Adrenal gland (tissue), 12 donors: ENCODE measurements around the gene RAPGEF4. TPM values are rescaled to one million over a fixed set of nuclear protein-coding genes. Genes with fewer than 3 reads are reported as not detected.

ENCODE experiments used
- DNase-seq, 7 donors: peaks; one replicate each; pipeline ENCODE4 v3.0.0-alpha.2; 2019 to 2020
- H3K27ac ChIP-seq, 5 donors: fragments of 200-600 bp; sonication (generic) in 4 of 5; 1 replicate in 3 of 5; 2 replicates in 2 of 5; pipeline versions ENCODE4 v1.5.1 to v1.8.0; 2016 to 2020; ENCODE audit warnings: mild to moderate bottlenecking in 1 of 5
- H3K27me3 ChIP-seq: fragments of 200-600 bp; 2 replicates; pipeline ENCODE4 v1.8.0; 2021
- H3K36me3 ChIP-seq, 2 donors: fragments of 200-600 bp; replicated peaks in 1 of 2; 1 replicate in 1 of 2; 2 replicates in 1 of 2; pipeline versions ENCODE4 v1.5.1 to v1.8.0; 2018 to 2022
- H3K4me1 ChIP-seq, 2 donors: fragments of 200-600 bp; replicated peaks in 1 of 2; 1 replicate in 1 of 2; 2 replicates in 1 of 2; pipeline versions ENCODE4 v1.5.1 to v1.8.0; 2018 to 2021
- H3K4me3 ChIP-seq, 4 donors: fragments of 200-600 bp; sonication (generic) in 3 of 4; one replicate each; pipeline ENCODE4 v1.5.1; 2016 to 2018
- H3K9me3 ChIP-seq, 3 donors: fragments of 200-600 bp; sonication (generic) in 1 of 3; replicated peaks in 1 of 3; 1 replicate in 2 of 3; 2 replicates in 1 of 3; pipeline versions ENCODE4 v1.5.1 to v1.8.0; 2016 to 2021
- CTCF ChIP-seq, 6 experiments: fragments of 450-650 bp in 4 of 6; fragments of 200-600 bp in 2 of 6; sonication (generic) in 1 of 6; IDR thresholded peaks; 1 replicate in 5 of 6; 2 replicates in 1 of 6; pipeline versions ENCODE4 v1.5.1 to v1.8.0; 2016 to 2021; ENCODE audit warnings: antibody characterized with exemption in 6 of 6, mild to moderate bottlenecking in 2 of 6, moderate library complexity in 1 of 6
- POLR2A ChIP-seq, 2 donors: fragments of 450-650 bp; IDR thresholded peaks; one replicate each; pipeline ENCODE4 v1.6.1; 2017; ENCODE audit warnings: antibody characterized with exemption in 2 of 2, mild to moderate bottlenecking in 2 of 2, moderate library complexity in 1 of 2
- WGBS, 4 donors: extraction: QIAGEN DNeasy Blood & Tissue Kit in 2 of 4; methylation state at CpG; one replicate each; pipeline versions ENCODE4 v1.1.5 to v1.1.7; 2013 to 2017; 5-methylcytosine and 5-hydroxymethylcytosine counted together
- intact Hi-C, 2 donors: fragments of 100-400 bp; cut with DNase I; formaldehyde crosslinking; loops; one replicate each; pipeline versions ENCODE4 v1.14.1 to v1.15.0; 2022 to 2023
- polyA plus RNA-seq, 3 donors: library from polyadenylated mRNA; stranded (reverse); fragments of 200-250 nt in 2 of 3; fragments of 350-450 nt in 1 of 3; fragmentation: Illumina TruSeq in 1 of 3; extraction: RNeasy Lipid Tissue Mini Kit (QIAGEN cat#74804) in 1 of 3; gene quantifications; one replicate each; pipeline ENCODE4 v1.2.3, GENCODE V29; 2013 to 2014
- total RNA-seq, 9 donors: library from RNA; depleted of rRNA in 4 of 9; stranded (reverse); fragments of >200 nt in 4 of 9; fragments of 120-200 nt in 1 of 9; fragmentation: NEBNext Ultra II Directional in 1 of 9; extraction: Animal tissue kit (Norgen Biotek cat#: 25700) in 1 of 9; gene quantifications; one replicate each; pipeline versions ENCODE4 v1.1.0 to v1.2.4, GENCODE V29; 2013 to 2023
- donor health status: healthy with polysubstance abuse.
- donor health status: Bipolar disorder and iron deficiency.
- donor health status: DM: yes; HTN: yes; CAD: no.
- donor health status: DM: no; HTN: no; CAD: no.
- donor health status: DM: no; HTN: no; CAD: no.
- donor health status: DM: yes; HTN: yes; CAD: no.

The RAPGEF4 gene
- total and polyA plus RNA-seq, 12 donors: 24.8 to 288 (median 101) TPM

DNA sequence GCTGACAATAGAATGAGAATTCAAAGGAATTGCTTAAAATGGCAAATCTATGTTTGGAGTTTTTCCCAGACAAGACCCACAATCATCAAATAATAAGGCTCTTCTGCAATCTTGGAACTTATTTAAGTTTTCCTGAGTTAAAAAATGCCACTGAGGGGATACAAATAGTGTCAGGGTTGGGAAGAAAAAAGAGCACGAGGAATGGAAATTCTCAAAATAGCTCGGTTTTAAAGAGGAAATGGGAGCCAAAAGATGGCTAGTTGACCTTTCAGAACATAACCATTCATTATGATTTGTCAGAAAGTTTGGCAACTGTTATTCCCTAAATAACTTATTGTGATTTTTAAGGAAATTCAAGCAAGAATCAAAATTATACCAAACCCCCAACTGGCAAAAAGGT is 127.7 kb downstream of the RAPGEF4 start:
- Histone ChIP-seq H3K4me3 (peak overlapping the region in 1 of 4 donors; percentile 27), H3K36me3 (no peaks in the 10 kb centered on the region), H3K9me3 (no peaks in the 10 kb centered on the region), H3K27me3 (no peaks in the 10 kb centered on the region), H3K4me1 (peaks cover 34 to 64% of the 10 kb centered on the region in 2 donors), H3K27ac (peak overlapping the region in 3 of 5 donors; percentile 24 to 81 (median 29))
- 11 to 16% (median 13%) methylated on average over 2 of the region's 2 CpGs for WGBS, 4 donors
- no peak for TF ChIP-seq POLR2A (IDR thresholded peaks at IDR 0.05)
- no peak for TF ChIP-seq CTCF (IDR thresholded peaks at IDR 0.05)
- intact Hi-C loops: loop anchor here in 1 of 2 donors (10.0 kb wide), 1 partner anchor 49 kb away; no protein-coding TSS in a partner anchor
- no peak for DNase-seq

DNA sequence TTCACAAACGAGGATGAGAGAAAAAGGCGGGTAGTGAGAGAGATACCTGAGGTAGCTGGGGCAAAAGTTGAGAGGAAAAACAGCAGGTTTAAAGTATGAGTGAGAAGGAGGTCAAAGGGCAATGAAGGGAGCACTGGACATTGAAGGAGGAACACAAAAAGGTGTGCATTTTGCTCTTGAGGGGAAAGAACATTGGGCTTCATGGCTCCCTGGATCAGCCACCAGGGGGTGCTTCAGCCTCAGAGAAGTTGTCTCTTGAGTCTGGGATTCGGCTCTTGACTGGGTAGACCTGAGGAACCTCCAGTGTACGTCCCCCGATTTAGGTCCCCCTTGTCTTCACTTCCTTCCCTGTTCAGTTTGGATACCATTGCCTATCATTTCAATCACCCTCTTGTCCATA is 128.5 kb downstream of the RAPGEF4 start:
- intact Hi-C loops: loop anchor here in 1 of 2 donors (10.0 kb wide), 1 partner anchor 49 kb away; no protein-coding TSS in a partner anchor
- Histone ChIP-seq H3K27me3 (no peaks in the 10 kb centered on the region), H3K36me3 (no peaks in the 10 kb centered on the region), H3K4me3 (no peak overlapping the region), H3K4me1 (peaks cover 28 to 62% of the 10 kb centered on the region in 2 donors), H3K27ac (no peak overlapping the region), H3K9me3 (no peaks in the 10 kb centered on the region)
- WGBS, 4 donors: 46 to 55% (median 50%) methylated on average over 5 of the region's 5 CpGs
- TF ChIP-seq CTCF (IDR thresholded peaks at IDR 0.05) (peak; percentile 52 to 77 (median 66)), POLR2A (IDR thresholded peaks at IDR 0.05) (no peak)
- DNase-seq: peak in 6 of 7 donors; percentile 44 to 85 (median 66)

- no peak for DNase-seq
- WGBS, 4 donors: 80 to 87% (median 82%) methylated on average over 3 of the region's 3 CpGs
- TF ChIP-seq CTCF (IDR thresholded peaks at IDR 0.05): no peak
- no peak for TF ChIP-seq POLR2A (IDR thresholded peaks at IDR 0.05)
- no peaks in the 10 kb centered on the region for H3K27me3 ChIP-seq
- H3K4me3 ChIP-seq: no peak overlapping the region
- peaks cover 28 to 66% of the 10 kb centered on the region in 2 donors for H3K4me1 ChIP-seq
- intact Hi-C loops: loop anchor here (5.0 to 10.0 kb wide), 3 partner anchors 51 to 67 kb away; no protein-coding TSS in a partner anchor
- no peaks in the 10 kb centered on the region for H3K36me3 ChIP-seq
- no peaks in the 10 kb centered on the region for H3K9me3 ChIP-seq
- no peak overlapping the region for H3K27ac ChIP-seq
These were observed 129.8 kb downstream of the RAPGEF4 start for GRCh38 chr2:172865422-172865821.

DNA sequence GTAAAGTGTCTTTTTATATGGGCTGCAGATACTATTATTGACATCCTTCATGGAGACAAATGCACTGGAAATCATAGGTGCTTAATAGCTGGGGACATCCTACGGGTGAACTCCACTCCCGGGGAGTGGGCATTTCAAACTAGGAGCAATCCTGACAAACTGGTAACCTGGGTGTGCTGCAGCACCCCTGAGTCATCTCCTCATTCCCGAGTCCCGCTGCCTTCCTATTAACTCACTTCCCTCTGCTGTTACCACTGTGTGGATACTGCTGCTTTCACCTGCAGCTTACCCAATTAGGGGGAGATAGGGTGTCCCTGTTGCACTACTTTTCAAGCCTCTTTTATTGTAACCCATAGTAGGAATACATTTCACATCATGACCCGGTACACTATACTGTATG is 134.2 kb downstream of the RAPGEF4 start:
- intact Hi-C loops: loop anchor here (5.0 to 10.0 kb wide), 3 partner anchors 55 to 62 kb away; no protein-coding TSS in a partner anchor
- Histone ChIP-seq H3K36me3 (no peaks in the 10 kb centered on the region), H3K9me3 (no peaks in the 10 kb centered on the region), H3K27me3 (no peaks in the 10 kb centered on the region), H3K4me3 (no peak overlapping the region), H3K27ac (no peak overlapping the region), H3K4me1 (peaks cover 10 to 44% of the 10 kb centered on the region in 2 donors)
- TF ChIP-seq CTCF (IDR thresholded peaks at IDR 0.05): no peak
- no peak for TF ChIP-seq POLR2A (IDR thresholded peaks at IDR 0.05)
- DNase-seq: no peak
- WGBS, 4 donors: 66 to 73% (median 70%) methylated on average over 5 of the region's 5 CpGs
